Gastrocnemius medialis (tissue), 4 donors: Measurements from ENCODE around the gene GMEB2.

Experiments used
- POLR2A ChIP-seq, 2 donors: fragments of 450-650 bp; IDR thresholded peaks; one replicate each; pipeline ENCODE4 v1.6.1; 2017; ENCODE audit warnings: antibody characterized with exemption in 2 of 2, mild to moderate bottlenecking in 2 of 2, moderate library complexity in 2 of 2
- TF ChIP-seq, protein P1 (sequence below), 5 experiments: fragments of 450-650 bp in 3 of 5; fragments of 200-600 bp in 2 of 5; sonication (generic) in 2 of 5; IDR thresholded peaks in 4 of 5; conservative IDR thresholded peaks in 1 of 5; 1 replicate in 4 of 5; 2 replicates in 1 of 5; pipeline ENCODE4 v1.5.1; 2016 to 2019; ENCODE audit warnings: antibody characterized with exemption in 5 of 5, mild to moderate bottlenecking in 3 of 5, moderate library complexity in 3 of 5

- TF ChIP-seq, protein P1, sequence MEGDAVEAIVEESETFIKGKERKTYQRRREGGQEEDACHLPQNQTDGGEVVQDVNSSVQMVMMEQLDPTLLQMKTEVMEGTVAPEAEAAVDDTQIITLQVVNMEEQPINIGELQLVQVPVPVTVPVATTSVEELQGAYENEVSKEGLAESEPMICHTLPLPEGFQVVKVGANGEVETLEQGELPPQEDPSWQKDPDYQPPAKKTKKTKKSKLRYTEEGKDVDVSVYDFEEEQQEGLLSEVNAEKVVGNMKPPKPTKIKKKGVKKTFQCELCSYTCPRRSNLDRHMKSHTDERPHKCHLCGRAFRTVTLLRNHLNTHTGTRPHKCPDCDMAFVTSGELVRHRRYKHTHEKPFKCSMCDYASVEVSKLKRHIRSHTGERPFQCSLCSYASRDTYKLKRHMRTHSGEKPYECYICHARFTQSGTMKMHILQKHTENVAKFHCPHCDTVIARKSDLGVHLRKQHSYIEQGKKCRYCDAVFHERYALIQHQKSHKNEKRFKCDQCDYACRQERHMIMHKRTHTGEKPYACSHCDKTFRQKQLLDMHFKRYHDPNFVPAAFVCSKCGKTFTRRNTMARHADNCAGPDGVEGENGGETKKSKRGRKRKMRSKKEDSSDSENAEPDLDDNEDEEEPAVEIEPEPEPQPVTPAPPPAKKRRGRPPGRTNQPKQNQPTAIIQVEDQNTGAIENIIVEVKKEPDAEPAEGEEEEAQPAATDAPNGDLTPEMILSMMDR (IDR thresholded peaks at IDR 0.05 in 4 of 5, conservative IDR thresholded peaks at IDR 0.05 in 1 of 5): no peak
- TF ChIP-seq POLR2A (IDR thresholded peaks at IDR 0.05): no peak
Observed at GRCh38 chr20:63622732-63623131, 4.2 kb downstream of the GMEB2 start.
